B cell (primary cell): ENCODE data around the gene AOPEP. TPM values are rescaled to one million over a fixed set of nuclear protein-coding genes. Genes with fewer than 3 reads are reported as not detected.
A peak's percentile ranks its signal among the peaks of the same experiment; 100 is the strongest.

Source experiments
- ATAC-seq: fragments of 200-7000 bp; cut with Tn5 transposase; one replicate; pipeline ENCODE4 v1.10.0; 2021; ENCODE audit warnings: low read depth, mild to moderate bottlenecking, moderate number of reproducible peaks, moderate library complexity
- CTCF ChIA-PET: fragments of 350-600 bp; sonication (Branson Sonifier 250); formaldehyde crosslinking; loops from one replicate; lab custom pipeline; 2021; ENCODE audit warnings: antibody characterized with exemption, inconsistent platforms; lab: Charles Lee
- POLR2A ChIA-PET: fragments of 350-600 bp; sonication (Branson Sonifier 250); formaldehyde crosslinking; loops from one replicate; lab custom pipeline; 2021; ENCODE audit warnings: antibody characterized with exemption; lab: Charles Lee
- DNase-seq: peaks from one replicate; pipeline ENCODE4 v3.0.0; 2013
- H2AFZ ChIP-seq: 2 replicates; pipeline ENCODE4 v1.6.1; 2012; ENCODE audit warnings: mild to moderate bottlenecking, low read depth, low read length; ENCODE audit not compliant: insufficient read depth, poor library complexity, severe bottlenecking
- H3K27ac ChIP-seq, 2 donors: 1 replicate in 1 of 2; 2 replicates in 1 of 2; pipeline ENCODE4 v1.5.1; 2012 to 2013; ENCODE audit warnings: low read length in 2 of 2, mild to moderate bottlenecking in 2 of 2, moderate library complexity in 1 of 2
- H3K27me3 ChIP-seq, 4 experiments: fragments of 200-600 bp in 1 of 4; sonication (generic) in 1 of 4; replicated peaks in 1 of 4; 1 replicate in 2 of 4; 2 replicates in 2 of 4; pipeline versions ENCODE4 v1.6.1 to v1.7.0; 2013 to 2016; ENCODE audit warnings: low read length in 3 of 4, mild to moderate bottlenecking in 2 of 4, mixed read lengths in 1 of 4, moderate library complexity in 1 of 4; ENCODE audit not compliant: insufficient read depth in 4 of 4, control insufficient read depth in 3 of 4; ENCODE audit errors: control extremely low read depth in 1 of 4
- H3K36me3 ChIP-seq, 2 experiments: replicated peaks in 1 of 2; 1 replicate in 1 of 2; 2 replicates in 1 of 2; pipeline versions ENCODE4 v1.6.1 to v1.7.1; 2013; ENCODE audit warnings: low read length in 1 of 2; ENCODE audit not compliant: insufficient read depth in 2 of 2, control insufficient read depth in 1 of 2; ENCODE audit errors: control extremely low read depth in 1 of 2, extremely low read depth in 1 of 2
- H3K4me1 ChIP-seq, 2 donors: fragments of 200-600 bp in 1 of 2; sonication (generic) in 1 of 2; 1 replicate in 1 of 2; 2 replicates in 1 of 2; pipeline versions ENCODE4 v1.5.1 to v1.6.1; 2013 to 2017; ENCODE audit warnings: low read length in 2 of 2; ENCODE audit not compliant: control insufficient read depth in 2 of 2, insufficient read depth in 2 of 2
- H3K4me2 ChIP-seq: replicated peaks from 2 replicates; pipeline ENCODE3; 2012; ENCODE audit warnings: mild to moderate bottlenecking, low read depth, low read length; ENCODE audit not compliant: poor library complexity, severe bottlenecking
- H3K4me3 ChIP-seq, 5 experiments: fragments of 200-600 bp in 1 of 5; sonication (generic) in 1 of 5; 1 replicate in 3 of 5; 2 replicates in 2 of 5; pipeline versions ENCODE4 v1.5.1 to v1.7.0; 2011 to 2016; ENCODE audit warnings: low read length in 4 of 5, mild to moderate bottlenecking in 4 of 5, low read depth in 2 of 5, control low read depth in 1 of 5, moderate library complexity in 1 of 5; ENCODE audit not compliant: insufficient read depth in 1 of 5; ENCODE audit errors: control extremely low read depth in 1 of 5, extremely low read depth in 1 of 5
- H3K79me2 ChIP-seq: fragments of 200-600 bp; sonication (generic); one replicate; pipeline ENCODE4 v1.6.0; 2016; ENCODE audit warnings: low read length; ENCODE audit not compliant: control insufficient read depth, insufficient read depth
- H3K9ac ChIP-seq: fragments of 200-600 bp; sonication (generic); 2 replicates; pipeline ENCODE4 v1.6.1; 2017; ENCODE audit warnings: mild to moderate bottlenecking, low read length, moderate library complexity
- H3K9me3 ChIP-seq, 3 donors: one replicate each; pipeline versions ENCODE4 v1.6.1 to v1.7.1; 2013; ENCODE audit warnings: low read length in 2 of 3; ENCODE audit not compliant: control insufficient read depth in 2 of 3, insufficient read depth in 1 of 3; ENCODE audit errors: control extremely low read depth in 1 of 3
- H4K20me1 ChIP-seq: 2 replicates; pipeline ENCODE4 v1.6.0; 2012; ENCODE audit warnings: mild to moderate bottlenecking, low read length; ENCODE audit not compliant: insufficient read depth, control insufficient read depth, poor library complexity, severe bottlenecking
- H3K27ac Mint-ChIP-seq: one replicate; pipeline ENCODE4 v1.8.0; 2021; ENCODE audit warnings: mixed read lengths
- H3K27me3 Mint-ChIP-seq: one replicate; pipeline ENCODE4 v1.8.0; 2021; ENCODE audit warnings: mixed read lengths
- H3K4me1 Mint-ChIP-seq: one replicate; pipeline ENCODE4 v1.8.0; 2021; ENCODE audit warnings: mixed read lengths
- H3K4me3 Mint-ChIP-seq: one replicate; pipeline ENCODE4 v1.8.0; 2021; ENCODE audit warnings: mixed read lengths
- H3K9me3 Mint-ChIP-seq: one replicate; pipeline ENCODE4 v1.8.0; 2022; ENCODE audit warnings: mixed read lengths; ENCODE audit not compliant: insufficient read depth
- EZH2 ChIP-seq: IDR thresholded peaks from 2 replicates; pipeline ENCODE4 v1.6.1; 2012; ENCODE audit warnings: borderline replicate concordance, low read depth, mild to moderate bottlenecking, moderate library complexity, low read length; ENCODE audit not compliant: insufficient read depth, poor library complexity, severe bottlenecking
- WGBS: methylation state at CpG from one replicate; pipeline ENCODE4 v1.1.5; 2013; ENCODE audit warnings: missing lambda C conversion rate; ENCODE audit not compliant: insufficient coverage; 5-methylcytosine and 5-hydroxymethylcytosine counted together
- intact Hi-C: fragments of 100-400 bp; cut with micrococcal nuclease; formaldehyde crosslinking; loops from one replicate; pipeline ENCODE4 v1.10.0; 2022
- polyA plus RNA-seq: library from polyadenylated mRNA; depleted of rRNA; stranded (reverse); fragments of >200 nt; gene quantifications from 2 replicates; pipeline ENCODE4 v1.2.3, GENCODE V29; 2012
- total RNA-seq, 2 donors: library from RNA; stranded (reverse); fragments of 120-200 nt in 1 of 2; gene quantifications; 1 replicate in 1 of 2; 2 replicates in 1 of 2; pipeline versions ENCODE4 v1.2.3 to v1.2.4, GENCODE V29; 2013 to 2022
- TF ChIP-seq, protein P1 (sequence below): fragments of 200-600 bp; IDR thresholded peaks from one replicate; pipeline ENCODE4 v1.8.0; 2022; ENCODE audit warnings: antibody characterized with exemption, mild to moderate bottlenecking

AOPEP gene
- total and polyA plus RNA-seq, 2 donors (not counting 1 experiment from before 2014, with no cell fraction given) = 5.1 to 35.8 TPM

DNA sequence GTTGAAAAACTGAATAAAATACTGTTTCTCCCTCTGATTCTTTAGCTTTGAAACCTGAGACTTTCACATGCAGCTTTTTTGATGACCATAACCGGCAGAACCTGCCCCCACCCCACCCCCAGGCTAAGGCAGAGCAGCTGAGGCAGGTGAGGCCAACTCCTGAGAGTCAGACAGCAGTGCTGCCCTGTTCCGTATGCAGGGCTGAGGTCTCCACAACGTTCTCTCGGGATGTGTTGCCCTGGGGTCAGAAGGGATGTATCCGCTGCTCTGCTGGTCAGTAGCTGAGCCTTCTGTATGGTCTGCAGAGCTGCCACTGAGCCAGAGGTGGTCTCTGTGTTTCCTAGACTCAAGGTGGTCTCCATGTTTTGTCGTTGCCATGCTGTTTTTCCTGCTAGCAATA is 190.5 kb downstream of the AOPEP start:
- no peaks in the 10 kb centered on the region for H3K36me3 ChIP-seq
- Mint-ChIP-seq H3K9me3 (no peaks in the 10 kb centered on the region), H3K4me3 (no peak overlapping the region), H3K4me1 (peaks cover 8% of the 10 kb centered on the region), H3K27ac (no peak overlapping the region), H3K27me3 (no peaks in the 10 kb centered on the region)
- 91% methylated on average over 6 of the region's 6 CpGs for WGBS
- no peaks in the 10 kb centered on the region for H3K27me3 ChIP-seq
- H3K4me1 ChIP-seq = no peaks in the 10 kb centered on the region
- H3K27ac ChIP-seq = no peak overlapping the region
- DNase-seq = no peak
- H2AFZ ChIP-seq = no peak overlapping the region
- no peak for ATAC-seq
- intact Hi-C loops = loop anchor here (5.0 kb wide), 1 partner anchor 55 kb away; no protein-coding TSS in a partner anchor
- no peak for TF ChIP-seq EZH2
- TF ChIP-seq, protein P1, sequence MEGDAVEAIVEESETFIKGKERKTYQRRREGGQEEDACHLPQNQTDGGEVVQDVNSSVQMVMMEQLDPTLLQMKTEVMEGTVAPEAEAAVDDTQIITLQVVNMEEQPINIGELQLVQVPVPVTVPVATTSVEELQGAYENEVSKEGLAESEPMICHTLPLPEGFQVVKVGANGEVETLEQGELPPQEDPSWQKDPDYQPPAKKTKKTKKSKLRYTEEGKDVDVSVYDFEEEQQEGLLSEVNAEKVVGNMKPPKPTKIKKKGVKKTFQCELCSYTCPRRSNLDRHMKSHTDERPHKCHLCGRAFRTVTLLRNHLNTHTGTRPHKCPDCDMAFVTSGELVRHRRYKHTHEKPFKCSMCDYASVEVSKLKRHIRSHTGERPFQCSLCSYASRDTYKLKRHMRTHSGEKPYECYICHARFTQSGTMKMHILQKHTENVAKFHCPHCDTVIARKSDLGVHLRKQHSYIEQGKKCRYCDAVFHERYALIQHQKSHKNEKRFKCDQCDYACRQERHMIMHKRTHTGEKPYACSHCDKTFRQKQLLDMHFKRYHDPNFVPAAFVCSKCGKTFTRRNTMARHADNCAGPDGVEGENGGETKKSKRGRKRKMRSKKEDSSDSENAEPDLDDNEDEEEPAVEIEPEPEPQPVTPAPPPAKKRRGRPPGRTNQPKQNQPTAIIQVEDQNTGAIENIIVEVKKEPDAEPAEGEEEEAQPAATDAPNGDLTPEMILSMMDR = no peak
- no peaks in the 10 kb centered on the region for H4K20me1 ChIP-seq
- no peaks in the 10 kb centered on the region for H3K79me2 ChIP-seq
- no peak overlapping the region for H3K9ac ChIP-seq
- no peak overlapping the region for H3K4me3 ChIP-seq
- no peaks in the 10 kb centered on the region for H3K9me3 ChIP-seq
- CTCF ChIA-PET = interaction anchor here (0.9 to 4.9 kb wide), 9 partner anchors 35 to 248 kb away, joined by 3 to 93 read pairs (median 8); no protein-coding TSS in a partner anchor
- POLR2A ChIA-PET = no interaction called here
- no peak overlapping the region for H3K4me2 ChIP-seq

GRCh38 chr9:94918038-94918753 is 191.7 kb downstream of the AOPEP start:
- Histone ChIP-seq H3K4me3 (no peak overlapping the region), H3K9ac (no peak overlapping the region), H3K9me3 (no peaks in the 10 kb centered on the region), H3K27me3 (no peaks in the 10 kb centered on the region), H3K27ac (no peak overlapping the region), H3K36me3 (no peaks in the 10 kb centered on the region), H3K4me1 (no peaks in the 10 kb centered on the region), H3K79me2 (no peaks in the 10 kb centered on the region), H4K20me1 (no peaks in the 10 kb centered on the region), H2AFZ (no peak overlapping the region), H3K4me2 (no peak overlapping the region)
- no peak overlapping the region for H3K4me3 Mint-ChIP-seq
- no peaks in the 10 kb centered on the region for H3K9me3 Mint-ChIP-seq
- ChIA-PET CTCF (interaction anchor here (0.6 to 4.9 kb wide), 18 partner anchors 12 to 251 kb away, joined by 3 to 93 read pairs (median 4); no protein-coding TSS in a partner anchor), POLR2A (no interaction called here)
- H3K27ac Mint-ChIP-seq = no peak overlapping the region
- TF ChIP-seq, protein P1 = peak; percentile 60
- TF ChIP-seq EZH2 = no peak
- DNase-seq (peak; percentile 64), ATAC-seq (peak; percentile 98)
- peaks cover 8% of the 10 kb centered on the region for H3K4me1 Mint-ChIP-seq
- no peaks in the 10 kb centered on the region for H3K27me3 Mint-ChIP-seq
- intact Hi-C loops = loop anchor here (5.0 kb wide), 1 partner anchor 56 kb away; no protein-coding TSS in a partner anchor
- WGBS = 75% methylated on average over 3 of the region's 5 CpGs
